GM19468 (cell line): ENCODE data around the gene INKA2.
"Not testable (repeated sequence)": the region's sequence is repeated elsewhere in the genome, so short reads cannot be mapped to it uniquely, and the experiment has no call there.

Source experiments
- ATAC-seq: cut with Tn5 transposase; IDR thresholded peaks from one replicate; pipeline ENCODE4 v1.9.1; 2021; ENCODE audit warnings: mild to moderate bottlenecking, moderate library complexity, moderate number of reproducible peaks; ENCODE audit not compliant: unreplicated experiment; ENCODE audit errors: extremely low read depth

Gene INKA2

DNA sequence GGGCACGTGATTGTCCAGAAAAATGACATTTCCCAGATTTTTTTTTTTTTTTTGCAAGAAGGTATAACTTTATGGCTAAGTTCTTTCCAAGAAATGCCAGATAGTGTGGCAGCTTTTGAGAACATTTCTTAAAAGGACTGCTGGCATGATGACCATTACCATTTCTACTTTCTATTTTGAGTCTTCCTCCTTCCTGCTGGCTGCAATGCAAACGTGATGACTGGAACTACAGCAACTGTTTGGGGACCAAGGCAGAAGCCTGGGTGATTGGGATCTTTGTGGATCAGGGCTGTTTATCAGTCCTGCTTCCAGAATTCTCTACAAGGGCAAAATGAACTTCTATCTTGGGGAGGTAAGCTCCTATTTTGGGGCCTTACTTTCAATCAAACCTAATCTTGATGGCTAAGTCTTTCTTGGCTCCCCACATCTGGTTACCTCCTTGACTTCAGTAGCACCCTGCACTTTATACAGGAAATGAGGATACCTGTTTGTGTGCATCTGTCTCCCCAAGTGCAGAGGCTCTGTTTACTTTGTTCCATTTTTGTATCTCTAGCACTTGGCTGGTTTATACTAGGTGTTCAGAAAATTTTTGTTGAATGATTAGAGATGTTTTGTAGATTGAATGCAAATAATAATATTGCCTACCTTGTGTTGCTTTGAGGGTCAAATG lies 12.8 kb upstream of the INKA2 start:
- no peak for ATAC-seq

DNA sequence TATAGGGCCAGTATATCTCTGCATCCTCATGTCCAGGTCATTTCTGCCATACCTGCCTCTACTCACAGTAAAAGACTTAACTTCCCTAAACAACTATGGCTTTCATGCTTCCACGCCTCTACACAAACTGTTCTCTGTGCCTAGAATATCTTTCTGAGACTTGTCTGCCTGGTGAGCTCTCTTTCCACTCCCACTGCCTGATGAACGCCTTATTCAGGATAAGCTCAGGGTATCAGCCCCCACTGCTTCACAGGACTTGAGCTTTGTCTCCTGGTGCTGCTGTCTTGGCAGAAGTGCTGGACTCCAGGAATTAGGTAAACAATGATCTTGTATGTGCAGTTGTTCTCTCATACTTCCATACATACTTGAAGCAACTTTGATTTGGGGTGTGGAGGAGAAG lies 11.7 kb upstream of the INKA2 start:
- no peak for ATAC-seq

- ATAC-seq: no peak
Observed at GRCh38 chr1:111749628-111750027, 10.4 kb upstream of the INKA2 start.

DNA sequence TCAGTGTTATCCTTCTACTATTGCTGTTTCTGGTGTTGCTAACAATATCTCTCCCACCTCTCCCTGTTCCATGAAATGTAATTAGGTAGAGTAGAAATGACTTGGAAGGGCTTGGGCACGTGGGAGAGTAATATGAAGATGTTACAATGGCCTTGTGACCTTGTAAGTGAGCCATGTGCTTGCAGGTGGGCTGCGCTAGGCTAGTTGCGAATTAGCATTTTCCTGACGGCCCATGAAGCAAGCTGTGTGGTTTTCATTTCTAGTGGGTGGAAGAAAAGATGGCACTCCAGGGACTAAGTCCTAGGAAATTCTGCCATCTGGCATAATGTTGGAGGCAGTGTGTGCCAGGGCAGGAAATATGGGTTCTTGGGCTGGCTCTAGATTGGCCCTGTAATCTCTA lies 8.8 kb upstream of the INKA2 start:
- ATAC-seq: no peak

DNA sequence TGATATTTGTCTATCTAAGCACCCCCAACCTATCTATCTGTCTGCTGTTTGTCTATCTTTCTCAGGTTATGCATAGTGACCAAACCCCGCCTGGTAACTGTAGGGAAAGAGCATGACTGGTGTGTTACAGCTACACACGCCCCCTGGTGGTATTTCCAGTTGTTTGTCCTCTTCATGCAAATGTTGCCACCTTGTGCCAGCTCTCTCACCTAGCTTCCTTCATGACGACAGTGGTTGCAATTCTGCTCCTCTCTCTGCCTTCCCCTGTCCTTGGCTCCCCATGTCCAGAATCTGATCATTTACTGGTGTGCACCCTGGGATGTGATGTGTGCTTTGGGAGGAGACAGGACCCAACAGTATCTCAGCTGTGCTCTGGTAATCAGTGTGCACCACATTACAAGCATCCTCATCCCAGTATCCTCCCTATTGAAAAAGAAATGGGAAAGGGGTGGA lies 8.1 kb upstream of the INKA2 start:
- ATAC-seq: no peak

DNA sequence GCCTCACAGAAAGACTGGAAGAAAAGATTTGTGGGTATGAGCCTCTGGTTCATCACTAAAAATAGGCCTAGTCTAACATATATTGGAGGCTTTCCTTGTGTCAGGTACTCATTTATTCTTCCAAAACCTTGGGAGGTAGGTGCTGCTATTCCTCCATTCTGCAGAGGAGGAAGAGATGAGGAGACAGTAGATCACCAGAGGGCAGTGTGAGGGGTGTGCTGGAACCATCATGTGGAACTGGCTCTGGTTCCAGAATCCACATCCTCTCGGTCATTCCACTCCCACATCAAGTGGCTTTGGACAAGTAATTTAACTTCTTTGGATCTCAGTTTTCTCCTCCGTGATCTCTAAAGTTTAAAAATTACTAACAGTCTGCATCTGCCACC lies 7.4 kb upstream of the INKA2 start:
- no peak for ATAC-seq

DNA sequence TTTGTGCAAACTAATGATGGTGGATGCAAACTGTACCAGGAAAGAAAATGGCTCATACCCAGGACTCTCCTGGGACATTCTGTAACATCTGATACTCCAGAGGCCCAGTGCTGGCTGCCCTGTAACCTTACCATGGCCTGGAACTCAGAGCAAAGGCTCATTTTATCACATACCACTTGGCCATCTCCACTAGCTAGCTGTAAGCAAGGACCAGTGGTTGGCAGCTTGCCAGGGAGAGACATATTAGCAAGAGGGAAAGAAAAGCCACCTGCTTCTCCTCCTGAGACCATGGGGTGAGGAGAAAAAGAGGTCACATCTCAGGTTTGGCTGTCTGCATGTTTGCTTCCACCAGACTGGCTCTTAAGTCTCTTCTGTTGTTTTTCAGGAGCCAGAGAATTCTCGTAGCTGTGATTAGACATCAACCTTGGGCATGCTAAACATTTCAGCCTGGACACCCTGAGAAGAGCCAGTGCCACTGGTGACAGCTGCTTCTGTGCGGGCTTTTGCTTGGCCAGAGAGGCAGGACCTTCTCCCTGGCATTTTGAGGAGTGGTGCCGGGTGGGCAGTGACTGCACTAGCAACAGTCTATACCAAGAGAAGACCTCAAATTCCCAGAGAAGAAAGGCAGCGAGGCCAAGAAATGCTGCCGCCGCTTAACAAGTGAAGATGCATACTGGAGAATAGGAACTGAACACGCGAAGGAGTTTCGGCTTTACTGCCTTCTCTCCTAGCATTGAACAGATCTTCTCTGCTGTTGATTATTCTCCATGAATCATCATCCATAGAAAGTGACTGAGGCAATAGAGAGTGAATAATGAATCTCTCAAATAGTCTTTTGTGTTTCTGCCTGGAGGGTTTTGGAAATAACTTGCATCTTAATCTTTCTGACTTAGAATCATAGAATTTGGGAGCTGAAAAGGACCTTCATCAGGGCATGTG lies 6.7 kb upstream of the INKA2 start:
- no peak for ATAC-seq

DNA sequence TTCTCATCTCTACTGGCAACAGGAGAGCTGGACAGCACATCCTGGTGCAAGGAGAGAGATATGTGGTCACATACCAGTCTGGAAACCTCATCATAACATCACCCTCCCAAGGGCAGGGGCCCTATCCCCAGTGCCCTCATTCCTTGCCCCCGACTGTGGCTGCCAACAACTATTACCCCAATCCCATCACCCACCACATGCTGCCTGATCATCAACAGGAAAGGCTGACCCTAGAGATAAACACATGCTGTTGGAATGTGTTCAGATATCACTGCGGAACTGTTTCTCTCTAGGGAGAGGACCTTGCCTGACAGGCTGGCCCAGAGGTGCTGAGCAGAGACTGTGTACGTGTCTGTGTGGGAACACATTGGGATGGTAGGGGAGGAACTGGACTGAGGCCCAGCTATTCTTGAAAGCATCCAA lies 4.5 kb upstream of the INKA2 start:
- ATAC-seq: no peak

- no peak for ATAC-seq
Observed at GRCh38 chr1:111742938-111743549, 3.8 kb upstream of the INKA2 start.

- ATAC-seq: not testable (repeated sequence)
Observed at GRCh38 chr1:111742292-111742691, 3.1 kb upstream of the INKA2 start.

GRCh38 chr1:111739925-111740765 lies 950 bp upstream of the INKA2 start:
- ATAC-seq: no peak

DNA sequence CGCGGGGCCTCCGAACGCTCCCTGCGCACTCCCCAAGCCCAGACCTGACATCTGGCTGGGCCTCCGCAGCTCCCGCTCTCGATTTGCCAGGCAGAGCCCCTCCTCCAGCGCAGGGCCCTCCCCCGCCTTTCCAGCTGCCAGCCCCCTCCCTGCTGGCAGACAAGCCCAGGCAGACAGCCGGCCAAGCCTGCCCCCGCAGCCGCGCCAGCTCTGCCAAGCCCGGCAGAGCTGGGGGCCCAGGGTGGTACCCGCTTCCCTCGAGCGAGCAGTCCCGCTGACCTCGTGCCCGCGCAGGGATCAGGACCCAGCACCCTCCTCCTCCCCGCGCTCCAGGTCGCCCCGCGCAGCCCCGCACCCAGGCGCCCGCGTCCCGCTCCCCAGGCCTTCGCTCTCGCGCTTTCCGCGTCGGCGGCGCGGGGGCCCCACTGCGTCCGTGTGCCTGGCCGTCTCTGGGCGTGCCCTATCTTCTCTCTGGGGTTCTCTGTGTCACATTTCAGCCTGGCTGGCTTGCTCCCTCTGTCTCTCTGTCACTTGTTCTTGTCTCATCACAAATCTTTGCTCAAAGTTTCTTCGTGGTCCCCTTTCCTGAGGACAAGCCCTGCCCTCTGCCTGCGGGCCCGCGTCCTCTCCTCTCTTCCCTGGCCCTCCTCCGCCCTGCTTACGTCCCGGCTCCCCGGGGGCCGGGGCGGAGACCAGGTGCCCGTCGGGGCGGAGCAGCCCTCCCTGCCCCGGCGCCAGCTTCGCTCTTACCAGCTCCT lies 580 bp downstream of the INKA2 start:
- ATAC-seq: peak; percentile 8

- no peak for ATAC-seq
Observed at GRCh38 chr1:111738133-111738435, 1.1 kb downstream of the INKA2 start.

GRCh38 chr1:111737216-111738132 lies 1.7 kb downstream of the INKA2 start:
- ATAC-seq: no peak

DNA sequence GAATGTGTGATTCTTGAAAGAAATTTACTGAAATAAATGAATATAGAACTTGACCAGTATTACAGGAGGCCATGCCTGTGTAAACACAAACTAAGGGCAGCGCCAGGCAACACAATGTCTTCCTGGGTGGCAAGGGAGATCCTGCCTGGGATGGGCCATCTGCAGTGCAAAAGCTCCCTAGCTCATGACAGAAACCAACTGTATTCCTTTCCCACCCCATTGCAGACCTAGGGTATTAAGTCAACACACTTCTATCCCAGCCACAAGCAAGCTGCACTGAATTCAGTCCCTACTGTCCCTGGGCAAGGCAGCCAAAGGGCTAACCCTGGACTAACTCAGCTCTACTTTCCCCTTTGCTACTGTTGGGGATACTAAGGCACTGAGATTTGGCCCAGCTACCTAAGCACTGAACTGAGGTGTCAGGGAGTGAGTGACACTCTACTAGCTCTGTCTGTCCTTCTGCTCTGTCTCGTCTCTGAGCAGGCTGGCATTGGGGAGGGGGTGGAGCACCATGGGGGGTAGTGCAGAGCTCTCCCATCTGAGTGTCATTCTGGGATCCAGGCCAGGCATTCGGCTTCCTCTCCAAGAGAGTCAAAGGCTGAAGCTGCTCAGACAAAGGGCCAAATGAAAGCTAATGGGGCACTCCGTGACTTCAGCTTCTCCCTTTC lies 2.5 kb downstream of the INKA2 start:
- no peak for ATAC-seq

DNA sequence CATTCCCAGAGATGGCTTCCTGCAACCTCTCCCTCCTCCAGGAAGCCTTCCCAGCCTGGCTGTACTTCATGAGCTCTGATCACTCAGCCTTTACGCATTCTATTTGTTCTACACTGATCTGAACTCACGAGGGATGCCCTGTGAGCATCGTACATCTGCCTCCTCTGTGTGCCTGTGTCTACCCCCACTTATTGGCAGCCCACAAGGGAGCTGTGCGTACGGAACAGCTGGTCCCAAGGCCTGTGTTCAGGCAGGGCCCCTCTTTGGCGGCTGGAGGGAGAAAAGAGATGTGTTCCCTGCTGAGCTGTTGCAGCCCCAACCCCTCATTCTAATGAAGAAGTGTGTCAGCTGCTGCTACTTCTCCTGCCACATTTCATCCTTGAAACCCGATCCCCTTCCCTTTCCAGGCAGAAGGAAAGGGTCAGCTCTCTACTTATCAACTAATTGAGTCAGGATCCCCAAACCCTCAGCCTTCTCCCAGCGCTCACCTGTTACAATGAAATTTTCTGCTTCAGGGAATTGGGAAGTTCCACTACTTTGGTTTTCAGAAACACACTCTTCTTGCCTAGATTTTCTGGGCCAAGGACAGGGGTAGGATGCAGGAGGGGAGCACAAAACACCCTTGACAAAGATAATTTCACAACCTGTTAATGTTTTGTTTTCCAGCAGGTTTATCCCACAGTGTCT lies 3.2 kb downstream of the INKA2 start:
- no peak for ATAC-seq

GRCh38 chr1:111735321-111735720 lies 3.9 kb downstream of the INKA2 start:
- no peak for ATAC-seq

DNA sequence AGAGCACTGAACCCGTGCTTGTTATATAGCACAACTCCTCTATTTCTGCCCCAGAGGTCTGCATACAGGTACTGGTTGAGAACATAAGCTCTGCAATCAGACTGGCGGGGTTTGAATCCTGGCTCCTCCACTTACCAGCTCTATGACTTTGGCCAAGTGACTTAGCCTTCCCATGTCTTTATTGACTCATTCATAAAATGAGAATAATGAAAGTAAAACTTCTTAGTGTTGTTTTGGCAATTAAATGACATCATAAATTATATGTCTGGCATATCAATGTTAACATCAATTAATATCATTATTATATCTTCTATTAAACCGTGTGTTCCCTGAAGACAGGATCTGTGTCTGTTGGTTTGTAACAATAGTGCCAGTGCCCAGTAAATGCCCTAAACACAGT lies 4.3 kb downstream of the INKA2 start:
- no peak for ATAC-seq
